Measurements from ENCODE around the gene NCKAP5L.

Gene NCKAP5L

GRCh38 chr12:49871263-49871561, 43.0 kb upstream of the NCKAP5L start:
- H3K27me3 ChIP-seq (ENCODE audit: low read length), result no peaks in the 10 kb centered on the region
- no peak overlapping the region for H3K9ac ChIP-seq (ENCODE audit: low read length)
- no peaks in the 10 kb centered on the region for H3K79me2 ChIP-seq (ENCODE audit: insufficient read depth, low read length)
- no peaks in the 10 kb centered on the region for H3K9me2 ChIP-seq (replicated peaks; ENCODE audit: insufficient read depth, low read length)
- H3K9me3 ChIP-seq (ENCODE audit: insufficient read depth, low read length), result no peaks in the 10 kb centered on the region
- no peak for TF ChIP-seq CTCF (IDR thresholded peaks at IDR 0.05; ENCODE audit: insufficient read depth, low read length, poor library complexity, severe bottlenecking)
- no peak for TF ChIP-seq EZH2phosphoT487 (conservative IDR thresholded peaks at IDR 0.05; ENCODE audit: low read length)
- H3K27ac ChIP-seq (ENCODE audit: low read depth, low read length), result no peak overlapping the region
- no peak overlapping the region for H3K4me3 ChIP-seq (ENCODE audit: insufficient read depth, low read length, poor library complexity, severe bottlenecking)
- H3K36me3 ChIP-seq (ENCODE audit: low read length), result no peaks in the 10 kb centered on the region
- no peak overlapping the region for H2AFZ ChIP-seq (ENCODE audit: low read depth, low read length, severe bottlenecking)
- no peaks in the 10 kb centered on the region for H3F3A ChIP-seq (ENCODE audit: insufficient read depth)
- no peak overlapping the region for H3K4me2 ChIP-seq (ENCODE audit: low read depth, low read length, poor library complexity, severe bottlenecking)
- H4K20me1 ChIP-seq (ENCODE audit: low read depth, low read length), result no peaks in the 10 kb centered on the region

GRCh38 chr12:49870501-49871262, 42.5 kb upstream of the NCKAP5L start:
- Histone ChIP-seq H3K9me3 (ENCODE audit: insufficient read depth, low read length) (no peaks in the 10 kb centered on the region), H3K4me2 (ENCODE audit: low read depth, low read length, poor library complexity, severe bottlenecking) (no peak overlapping the region), H3K79me2 (ENCODE audit: insufficient read depth, low read length) (no peaks in the 10 kb centered on the region), H3K4me3 (ENCODE audit: insufficient read depth, low read length, poor library complexity, severe bottlenecking) (no peak overlapping the region), H4K20me1 (ENCODE audit: low read depth, low read length) (no peaks in the 10 kb centered on the region), H3K36me3 (ENCODE audit: low read length) (no peaks in the 10 kb centered on the region), H3K9me2 (replicated peaks; ENCODE audit: insufficient read depth, low read length) (no peaks in the 10 kb centered on the region), H3F3A (ENCODE audit: insufficient read depth) (no peaks in the 10 kb centered on the region), H2AFZ (ENCODE audit: low read depth, low read length, severe bottlenecking) (no peak overlapping the region), H3K27ac (ENCODE audit: low read depth, low read length) (no peak overlapping the region), H3K27me3 (ENCODE audit: low read length) (no peaks in the 10 kb centered on the region), H3K9ac (ENCODE audit: low read length) (no peak overlapping the region)
- no peak for TF ChIP-seq CTCF (IDR thresholded peaks at IDR 0.05; ENCODE audit: insufficient read depth, low read length, poor library complexity, severe bottlenecking)
- TF ChIP-seq EZH2phosphoT487 (conservative IDR thresholded peaks at IDR 0.05; ENCODE audit: low read length), result no peak

- Histone ChIP-seq H3K9ac (ENCODE audit: low read length) (no peak overlapping the region), H3K27ac (ENCODE audit: low read depth, low read length) (no peak overlapping the region), H3K4me2 (ENCODE audit: low read depth, low read length, poor library complexity, severe bottlenecking) (no peak overlapping the region), H3K36me3 (ENCODE audit: low read length) (no peaks in the 10 kb centered on the region), H3K27me3 (ENCODE audit: low read length) (no peaks in the 10 kb centered on the region), H3F3A (ENCODE audit: insufficient read depth) (no peaks in the 10 kb centered on the region), H3K9me3 (ENCODE audit: insufficient read depth, low read length) (no peaks in the 10 kb centered on the region), H2AFZ (ENCODE audit: low read depth, low read length, severe bottlenecking) (no peak overlapping the region), H4K20me1 (ENCODE audit: low read depth, low read length) (no peaks in the 10 kb centered on the region), H3K4me3 (ENCODE audit: insufficient read depth, low read length, poor library complexity, severe bottlenecking) (no peak overlapping the region), H3K79me2 (ENCODE audit: insufficient read depth, low read length) (no peaks in the 10 kb centered on the region), H3K9me2 (replicated peaks; ENCODE audit: insufficient read depth, low read length) (no peaks in the 10 kb centered on the region)
- TF ChIP-seq CTCF (IDR thresholded peaks at IDR 0.05; ENCODE audit: insufficient read depth, low read length, poor library complexity, severe bottlenecking), result no peak
- no peak for TF ChIP-seq EZH2phosphoT487 (conservative IDR thresholded peaks at IDR 0.05; ENCODE audit: low read length)
These were observed 41.7 kb upstream of the NCKAP5L start for GRCh38 chr12:49869816-49870500.

All from SU-DHL-6 (cell line).